H1 (cell line): ENCODE measurements around the gene ZNF407.

ENCODE experiments used
- ATF3 ChIP-seq: IDR thresholded peaks from 2 replicates; pipeline ENCODE4 v1.6.1; 2011; ENCODE audit warnings: low read depth, mild to moderate bottlenecking, low read length; ENCODE audit not compliant: insufficient read depth
- CREB1 ChIP-seq: IDR thresholded peaks from 2 replicates; pipeline ENCODE4 v1.6.1; 2012; ENCODE audit warnings: inconsistent platforms
- CTCF ChIP-seq, 3 experiments: IDR thresholded peaks; 1 replicate in 2 of 3; 2 replicates in 1 of 3; pipeline versions ENCODE4 v1.5.1 to v1.6.1; 2011; ENCODE audit warnings: low read length in 3 of 3, mild to moderate bottlenecking in 3 of 3, inconsistent platforms in 2 of 3, low read depth in 1 of 3, moderate library complexity in 1 of 3; ENCODE audit not compliant: insufficient read depth in 1 of 3; ENCODE audit errors: control extremely low read depth in 1 of 3
- EZH2 ChIP-seq: fragments of 200-600 bp; sonication (generic); IDR thresholded peaks from 2 replicates; pipeline ENCODE4 v1.7.1; 2012; ENCODE audit warnings: low read depth, mild to moderate bottlenecking, moderate library complexity, low read length, inconsistent platforms; ENCODE audit not compliant: severe bottlenecking
- HDAC6 ChIP-seq: IDR thresholded peaks from one replicate; pipeline ENCODE4 v1.7.1; 2012; ENCODE audit warnings: low read depth, mild to moderate bottlenecking, inconsistent platforms, low read length, moderate library complexity
- JUN ChIP-seq: IDR thresholded peaks from 2 replicates; pipeline ENCODE4 v1.6.1; 2011; ENCODE audit warnings: low read depth, mild to moderate bottlenecking, improper control_type of control experiment, low read length
- KDM5A ChIP-seq: fragments of 200-600 bp; IDR thresholded peaks from 2 replicates; pipeline ENCODE4 v1.7.1; 2012; ENCODE audit warnings: mild to moderate bottlenecking, low read length, inconsistent platforms, mixed read lengths
- MAFK ChIP-seq: IDR thresholded peaks from 2 replicates; pipeline ENCODE4 v1.6.1; 2012; ENCODE audit warnings: low read depth, mild to moderate bottlenecking, improper control_type of control experiment, low read length
- POLR2A ChIP-seq, 2 experiments: IDR thresholded peaks; 1 replicate in 1 of 2; 2 replicates in 1 of 2; pipeline ENCODE4 v1.6.1; 2011; ENCODE audit warnings: low read depth in 2 of 2, low read length in 2 of 2, mild to moderate bottlenecking in 2 of 2; ENCODE audit errors: control extremely low read depth in 1 of 2
- POLR2AphosphoS5 ChIP-seq: IDR thresholded peaks from 2 replicates; pipeline ENCODE4 v1.6.1; 2011; ENCODE audit warnings: low read depth, low read length
- SIN3A ChIP-seq, 2 experiments: IDR thresholded peaks in 1 of 2; conservative IDR thresholded peaks in 1 of 2; 2 replicates each; pipeline ENCODE4 v1.6.1; 2011 to 2012; ENCODE audit warnings: low read length in 2 of 2, improper control_type of control experiment in 1 of 2, low read depth in 1 of 2, mild to moderate bottlenecking in 1 of 2
- TAF1 ChIP-seq: IDR thresholded peaks from 2 replicates; pipeline ENCODE4 v1.6.1; 2011; ENCODE audit warnings: mild to moderate bottlenecking, low read depth, low read length
- YY1 ChIP-seq: IDR thresholded peaks from 2 replicates; pipeline ENCODE4 v1.6.1; 2011; ENCODE audit warnings: low read depth, mild to moderate bottlenecking, low read length

- no peak for TF ChIP-seq POLR2A (IDR thresholded peaks at IDR 0.05; ENCODE audit: control extremely low read depth in 1 of 2, low read depth in 2 of 2, low read length in 2 of 2)
- TF ChIP-seq TAF1: no peak
- TF ChIP-seq JUN: no peak
- TF ChIP-seq ATF3: no peak
- TF ChIP-seq CTCF (IDR thresholded peaks at IDR 0.05; ENCODE audit: control extremely low read depth in 1 of 3, insufficient read depth in 1 of 3, low read depth in 1 of 3, low read length in 3 of 3): no peak
- no peak for TF ChIP-seq HDAC6
- TF ChIP-seq EZH2: no peak
- TF ChIP-seq KDM5A: no peak
- no peak for TF ChIP-seq SIN3A (conservative IDR thresholded peaks at IDR 0.05 in 1 of 2, IDR thresholded peaks at IDR 0.05 in 1 of 2; ENCODE audit: low read depth in 1 of 2, low read length in 2 of 2)
- TF ChIP-seq POLR2AphosphoS5: no peak
- TF ChIP-seq MAFK: no peak
- TF ChIP-seq CREB1: no peak
- TF ChIP-seq YY1: no peak
These were observed 307.6 kb downstream of the ZNF407 start for GRCh38 chr18:74905247-74905646.
